Pulmonary artery endothelial cell (primary cell): Measurements from ENCODE around the gene FCGBP. TPM values are rescaled to one million over a fixed set of nuclear protein-coding genes. Genes with fewer than 3 reads are reported as not detected.
"Not testable (repeated sequence)": the region's sequence is repeated elsewhere in the genome, so short reads cannot be mapped to it uniquely, and the experiment has no call there.

Source experiments
- DNase-seq: peaks from one replicate; pipeline ENCODE4 v3.0.0-alpha.2; 2011; ENCODE audit warnings: low read depth, low spot score
- total RNA-seq: library from RNA; depleted of rRNA; stranded (reverse); fragments of >200 nt; gene quantifications from 2 replicates; pipeline ENCODE4 v1.2.3, GENCODE V29; 2014

The FCGBP gene
- total RNA-seq = under 0.01 and 0.04 TPM in 2 replicates

DNA sequence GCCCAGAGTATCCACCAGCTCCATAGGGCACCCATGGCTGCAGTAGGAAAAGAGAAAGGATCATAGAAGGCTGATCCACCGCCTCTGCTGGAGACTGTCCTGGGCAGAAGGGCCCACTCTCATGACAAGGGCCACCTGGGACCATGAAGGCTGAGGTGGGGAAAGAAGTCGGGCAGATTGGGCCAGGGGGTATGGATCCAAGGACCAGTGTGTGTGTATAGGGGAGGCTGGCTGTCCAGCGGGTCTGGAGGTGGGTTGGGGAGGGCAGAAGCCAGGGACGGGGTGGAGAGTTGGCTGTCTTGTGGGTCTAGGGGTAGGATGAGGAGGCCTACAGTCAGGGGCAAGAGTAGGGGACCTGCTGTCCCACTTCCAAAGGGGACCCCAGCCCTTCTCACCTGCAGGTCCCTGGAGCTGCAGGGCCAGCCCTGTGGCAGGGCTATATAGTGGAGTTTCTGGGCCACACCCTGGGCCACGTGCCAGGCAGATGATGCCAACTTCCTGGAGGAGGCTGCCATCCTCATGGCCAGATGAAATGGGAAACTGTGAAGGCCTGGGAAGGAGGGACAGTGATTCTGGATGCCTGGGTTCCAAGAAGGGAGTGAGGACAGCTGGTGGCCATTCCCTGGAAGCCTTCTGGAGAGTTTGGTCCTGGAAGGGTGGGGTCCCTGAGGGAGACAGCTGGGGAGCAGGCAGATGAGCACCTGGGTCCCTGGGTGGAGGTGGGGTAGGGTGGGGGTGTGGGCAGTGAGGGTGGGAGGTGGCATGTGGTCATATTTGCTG is at the start of gene FCGBP:
TSS of gene FCGBP (minus strand) at position 51 of the 780 bp plus-strand sequence.
- DNase-seq = no peak

DNA sequence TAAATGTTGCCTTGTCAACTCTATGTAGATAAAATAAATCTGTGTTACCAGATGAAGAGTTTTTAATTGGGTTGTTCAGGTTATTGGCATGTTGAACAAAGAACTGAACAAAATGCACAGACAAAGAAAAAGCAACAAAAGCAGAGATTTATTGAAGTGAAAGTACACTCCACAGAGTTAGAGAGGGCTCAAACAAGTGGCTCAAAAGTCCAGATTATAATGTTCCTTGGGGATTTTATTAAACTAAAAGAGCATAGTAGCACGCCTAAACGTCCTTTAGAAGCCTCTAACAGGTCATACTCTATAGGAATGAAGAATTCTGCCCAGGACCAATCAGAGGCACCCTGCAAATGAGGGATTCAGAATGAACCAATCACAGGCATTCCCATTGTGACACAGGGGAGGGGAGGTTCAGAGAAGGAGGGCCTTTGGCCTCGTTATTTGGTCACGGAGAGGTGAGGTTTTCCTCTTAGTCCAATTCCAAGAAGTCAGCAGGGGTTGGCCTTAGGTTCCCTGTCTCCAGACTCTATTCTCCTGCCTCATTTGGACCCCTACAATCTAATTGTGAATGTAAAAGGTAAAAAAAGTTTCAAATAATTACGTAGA is 49.4 kb upstream of the FCGBP start:
- no peak for DNase-seq

DNA sequence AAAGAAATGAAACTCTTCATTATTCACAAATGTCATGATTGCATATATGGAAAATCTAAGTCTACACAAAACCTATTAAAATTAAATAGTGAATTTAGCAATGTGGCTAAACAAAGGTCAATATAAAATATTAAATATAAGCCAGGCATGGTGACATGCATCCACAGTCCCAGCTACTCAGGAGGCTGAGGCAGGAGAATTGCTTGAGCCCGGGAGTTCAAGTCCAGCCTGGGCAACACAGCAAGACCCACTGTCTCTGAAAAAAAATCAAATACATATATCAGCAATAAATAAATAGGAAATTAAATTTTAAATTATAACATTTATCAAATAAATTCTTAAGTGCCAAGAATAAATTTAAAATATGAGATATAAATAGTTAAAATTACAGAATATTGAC is 48.4 kb upstream of the FCGBP start:
- no peak for DNase-seq

DNA sequence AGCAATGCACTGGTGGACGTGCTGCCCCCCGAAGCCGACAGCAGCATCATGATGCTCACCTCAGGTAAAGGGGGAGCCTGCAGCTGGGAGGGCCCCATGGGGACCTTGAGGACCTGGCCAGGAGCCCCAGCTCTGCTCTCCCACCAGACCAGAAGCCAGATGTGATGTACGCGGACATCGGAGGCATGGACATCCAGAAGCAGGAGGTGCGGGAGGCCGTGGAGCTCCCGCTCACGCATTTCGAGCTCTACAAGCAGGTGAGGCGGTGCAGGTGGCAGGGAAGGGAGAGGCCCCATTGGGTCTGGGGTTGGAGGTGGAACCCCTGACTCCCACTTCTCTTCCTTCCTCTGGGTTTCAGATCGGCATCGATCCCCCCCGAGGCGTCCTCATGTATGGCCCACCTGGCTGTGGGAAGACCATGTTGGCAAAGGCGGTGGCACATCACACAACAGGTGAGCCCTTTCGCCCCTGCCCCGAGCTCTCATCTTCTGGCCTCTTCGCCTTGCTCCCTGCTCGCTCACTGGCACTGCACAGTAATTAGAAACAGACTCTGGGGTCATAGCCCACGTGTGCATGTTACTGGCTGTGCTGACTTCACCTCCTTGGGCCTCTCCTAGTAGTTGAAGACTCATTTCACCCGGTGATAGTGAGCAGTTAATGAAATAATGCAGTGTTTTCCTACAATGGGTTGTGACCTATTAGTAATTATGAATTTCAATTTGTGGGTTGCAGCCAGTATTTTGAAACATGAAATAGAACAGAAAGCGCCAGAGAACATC is 40.1 kb upstream of the FCGBP start:
- DNase-seq = no peak

DNA sequence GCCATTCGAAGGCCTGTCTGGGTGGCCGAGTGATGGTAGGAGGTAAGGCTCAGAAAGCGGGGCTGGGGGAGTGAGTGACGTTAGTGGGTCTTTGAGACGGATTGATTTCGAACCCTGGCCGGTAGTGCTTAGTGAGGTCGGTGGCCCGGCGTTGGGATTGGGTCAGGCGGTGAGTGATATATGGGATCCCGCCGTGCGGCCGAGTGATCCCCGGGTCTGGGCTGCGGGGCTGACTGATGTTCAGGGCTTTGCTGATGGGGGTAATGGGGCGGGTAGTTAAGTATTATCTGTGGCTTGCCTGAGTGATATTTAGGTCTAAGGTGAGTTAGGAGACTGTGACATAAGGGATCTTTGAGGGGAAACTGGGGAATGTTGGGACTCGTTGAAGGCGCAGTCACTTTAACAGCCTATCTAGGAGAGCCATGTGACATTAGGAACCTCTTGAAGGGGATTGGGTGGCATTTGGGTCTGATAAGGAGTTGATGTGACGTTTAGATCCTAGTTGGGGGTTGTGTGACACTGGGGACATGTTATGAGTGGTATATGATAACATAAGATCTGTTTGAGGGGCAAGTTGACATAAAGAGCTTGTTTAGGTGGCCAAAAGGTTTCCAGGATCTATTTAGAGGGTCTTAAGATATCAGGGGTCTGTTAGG is 37.1 kb upstream of the FCGBP start:
- no peak for DNase-seq

DNA sequence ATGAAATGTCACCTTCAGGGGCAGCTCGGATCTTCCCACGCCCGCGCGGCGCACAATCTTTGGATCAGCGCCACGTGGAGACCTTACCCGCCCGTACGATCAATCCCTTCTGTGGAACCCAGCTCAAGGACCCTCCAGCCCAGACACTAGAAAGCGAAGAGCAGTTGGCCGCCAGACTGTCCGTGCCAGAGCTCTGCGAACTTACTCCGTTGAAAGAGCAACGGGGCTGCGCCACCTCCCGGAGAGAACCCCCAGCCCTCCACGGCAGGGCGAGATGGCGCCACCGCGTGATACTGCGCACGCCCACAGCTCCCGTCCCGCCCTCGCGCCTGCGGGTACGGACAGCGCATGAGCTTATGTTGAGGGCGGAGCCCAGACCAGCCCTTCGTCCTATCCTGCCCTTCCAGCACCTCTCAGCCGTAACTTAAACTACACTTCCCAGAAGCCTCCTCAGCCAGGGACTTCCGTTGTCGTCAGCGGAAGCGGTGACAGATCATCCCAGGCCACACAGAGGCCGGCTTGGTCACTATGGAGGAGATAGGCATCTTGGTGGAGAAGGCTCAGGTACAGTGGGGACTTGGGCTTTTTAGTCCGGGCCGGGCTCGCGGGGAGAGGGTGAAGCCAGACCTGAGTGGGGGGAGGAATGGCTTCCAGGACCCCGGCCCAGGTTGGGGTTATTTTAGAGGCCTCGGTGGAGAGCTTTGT is 36.4 kb upstream of the FCGBP start, which contains the start of gene PSMC4:
TSS of gene PSMC4 (plus strand) at position 491 of the 705 bp plus-strand sequence. CDS start at position 529, 38 bp downstream.
- peak; percentile 97 for DNase-seq

DNA sequence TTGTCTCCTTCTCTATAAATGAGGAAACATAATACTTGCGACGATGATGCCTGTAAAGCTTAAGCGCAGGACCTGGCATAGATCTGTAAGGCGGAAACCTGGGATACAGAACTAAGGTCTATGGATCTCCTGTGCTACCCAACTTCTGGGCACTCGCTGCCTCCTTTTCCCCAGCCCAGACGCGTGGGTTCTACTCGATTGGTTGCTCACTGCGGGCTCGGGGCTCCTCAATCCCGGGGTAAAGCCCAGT is 35.9 kb upstream of the FCGBP start:
- DNase-seq = no peak

DNA sequence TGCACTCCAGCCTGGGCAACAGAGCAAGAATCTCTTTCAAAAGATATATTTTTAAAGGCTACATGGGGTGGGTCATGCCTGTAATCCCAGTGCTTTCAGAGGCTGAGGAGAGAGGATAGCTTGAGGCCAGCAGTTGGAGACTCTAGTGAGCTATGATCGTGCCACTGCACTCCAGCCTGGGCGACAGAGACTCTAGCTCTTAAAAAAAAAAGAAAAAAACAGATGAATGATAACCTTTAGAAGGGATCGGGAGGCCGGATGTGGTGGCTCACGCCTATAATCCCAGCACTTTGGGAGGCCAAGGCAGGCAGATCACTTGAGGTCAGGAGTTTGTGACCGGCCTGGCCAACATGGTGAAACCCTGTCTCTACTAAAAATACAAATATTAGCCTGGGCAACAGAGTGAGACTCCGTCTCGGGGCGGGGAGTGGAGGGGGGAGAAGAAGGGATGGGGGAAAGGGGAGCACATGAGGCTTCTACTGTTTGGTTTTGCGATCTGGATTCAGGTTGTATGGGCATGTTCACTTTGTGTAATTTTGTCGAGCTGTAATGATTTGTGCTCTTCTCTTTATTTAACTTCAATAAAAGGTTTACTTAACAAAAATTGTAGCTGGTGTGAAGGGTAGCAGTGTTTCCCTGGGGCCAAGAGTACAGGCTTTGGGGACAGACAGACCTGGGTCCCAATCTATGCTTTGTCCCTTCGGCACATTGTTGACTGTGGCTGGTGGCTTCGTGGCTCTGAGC is 35.4 kb upstream of the FCGBP start:
- no peak for DNase-seq

DNA sequence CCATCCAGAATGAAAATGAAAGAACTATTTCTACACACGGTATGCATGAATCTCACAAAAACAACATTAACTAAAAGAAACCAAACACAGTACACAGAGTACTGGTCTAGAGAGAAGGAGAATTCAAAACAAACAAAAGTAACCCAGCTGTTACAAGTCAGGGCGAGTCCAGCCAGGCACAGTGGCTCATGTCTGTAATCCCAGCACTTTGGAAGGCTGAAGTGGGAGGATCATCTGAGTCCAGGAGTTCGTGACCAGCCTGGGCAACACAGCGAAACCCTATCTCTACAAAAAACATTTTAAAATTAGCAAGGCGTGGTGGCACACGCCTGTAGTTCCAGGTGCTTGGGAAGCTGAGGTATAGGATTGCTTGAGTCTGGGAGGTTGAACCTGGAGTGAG is 34.8 kb upstream of the FCGBP start:
- no peak for DNase-seq

DNA sequence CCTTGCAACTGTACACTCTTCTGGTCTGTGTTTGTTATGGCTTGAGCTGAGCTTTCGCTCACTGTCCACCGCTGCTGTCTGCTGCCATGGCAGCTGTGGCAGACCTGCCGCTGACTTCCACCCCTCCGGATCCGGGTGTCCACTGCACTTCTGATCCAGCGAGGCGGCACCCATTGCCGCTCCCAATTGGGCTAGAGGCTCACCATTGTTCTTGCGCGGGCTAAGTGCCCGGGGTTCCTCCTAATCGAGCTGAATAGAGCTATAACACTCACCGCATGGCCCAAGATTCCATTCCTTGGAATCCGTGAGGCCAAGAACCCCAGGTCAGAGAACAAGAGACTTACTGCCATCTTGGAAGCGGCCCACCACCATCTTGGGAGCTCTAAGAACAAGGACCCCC is 34.4 kb upstream of the FCGBP start:
- DNase-seq = no peak

DNA sequence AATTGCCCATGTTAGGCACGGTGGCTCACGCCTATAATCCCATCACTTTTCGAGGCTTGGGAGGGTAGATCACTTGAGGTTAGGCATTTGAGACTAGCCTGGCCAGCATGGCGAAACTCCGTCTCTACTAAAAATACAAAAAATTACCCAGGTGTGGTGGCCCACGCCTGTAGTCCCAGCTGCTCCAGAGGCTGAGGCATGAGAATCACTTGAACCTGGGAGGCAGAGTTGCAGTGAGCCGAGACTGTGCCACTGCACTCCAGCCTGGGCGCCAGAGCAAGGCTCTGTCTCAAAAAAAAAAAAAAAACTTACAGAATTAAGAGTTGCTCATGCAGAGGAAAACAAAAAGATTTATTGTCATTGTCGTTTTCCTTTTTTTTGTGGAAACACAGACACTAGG is 33.1 kb upstream of the FCGBP start:
- DNase-seq = no peak

DNA sequence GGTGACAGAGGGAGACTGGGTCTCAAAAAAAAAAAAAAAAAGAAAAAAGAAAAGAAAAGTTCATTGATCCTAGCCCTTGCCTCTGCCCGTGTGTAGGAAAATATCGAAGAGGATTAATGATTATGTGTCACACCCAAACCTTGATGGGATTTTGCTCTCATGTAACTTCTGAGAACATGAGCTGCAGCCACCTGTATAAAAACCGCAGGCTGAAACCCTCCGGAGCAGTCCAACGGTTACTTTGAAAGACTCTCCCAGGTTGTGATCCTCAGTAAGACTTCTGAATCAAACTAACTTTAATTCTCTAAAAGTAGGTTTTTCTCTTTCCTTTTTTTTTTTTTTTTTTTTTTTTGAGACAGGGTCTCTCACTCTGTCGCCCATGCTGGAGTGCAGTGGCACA is 32.2 kb upstream of the FCGBP start:
- DNase-seq = no peak

DNA sequence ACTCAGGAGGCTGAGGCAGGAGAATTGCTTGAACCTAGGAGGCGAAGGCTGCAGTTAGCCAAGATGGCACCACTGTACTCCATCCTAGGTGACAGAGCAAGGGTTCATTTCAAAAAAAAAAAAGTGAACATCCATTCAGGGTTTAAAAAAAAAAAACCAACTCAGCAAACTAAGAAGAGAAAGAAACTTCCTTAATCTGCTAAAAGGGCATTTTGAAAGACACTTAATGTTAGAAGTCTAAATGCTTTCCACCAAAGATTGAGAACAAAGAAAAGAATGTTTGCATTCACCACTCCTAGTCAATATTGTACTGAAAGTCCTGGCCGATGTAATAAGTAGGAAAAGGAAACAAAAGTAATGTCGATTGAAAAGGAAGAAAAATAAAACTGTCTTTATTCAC is 29.5 kb upstream of the FCGBP start:
- DNase-seq = no peak

DNA sequence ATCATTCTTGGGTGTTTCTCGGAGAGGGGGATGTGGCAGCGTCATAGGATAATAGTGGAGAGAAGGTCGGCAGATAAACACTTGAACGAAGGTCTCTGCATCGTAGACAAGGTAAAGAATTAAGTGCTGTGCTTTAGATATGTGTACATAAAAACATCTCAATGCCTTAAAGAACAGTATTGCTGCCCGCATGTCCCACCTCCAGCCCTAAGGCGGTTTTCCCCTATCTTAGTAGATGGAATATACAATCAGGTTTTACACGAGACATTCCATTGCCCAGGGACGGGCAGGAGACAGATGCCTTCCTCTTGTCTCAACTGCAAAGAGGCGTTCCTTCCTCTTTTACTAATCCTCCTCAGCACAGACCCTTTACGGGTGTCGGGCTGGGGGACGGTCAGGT is 25.0 kb upstream of the FCGBP start:
- not testable (repeated sequence) for DNase-seq

DNA sequence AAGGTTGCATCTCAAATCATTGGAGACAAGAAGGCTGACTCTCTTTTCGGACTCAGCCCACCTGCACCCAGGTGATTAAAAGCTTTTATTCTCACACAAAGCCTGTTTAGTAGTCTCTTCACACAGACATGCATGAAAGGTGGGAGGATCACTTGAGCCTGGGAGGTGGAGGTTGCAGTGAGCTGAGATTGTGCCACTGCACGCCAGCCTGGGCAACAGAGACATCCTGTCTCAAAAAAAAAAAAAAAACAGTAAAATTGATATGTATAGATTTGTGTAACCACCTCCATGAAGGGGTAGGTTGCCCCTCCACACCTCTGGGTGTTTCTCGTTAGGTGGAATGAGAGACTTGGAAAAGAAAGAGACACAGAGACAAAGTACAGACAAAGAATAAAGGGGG is 24.5 kb upstream of the FCGBP start:
- DNase-seq = not testable (repeated sequence)

DNA sequence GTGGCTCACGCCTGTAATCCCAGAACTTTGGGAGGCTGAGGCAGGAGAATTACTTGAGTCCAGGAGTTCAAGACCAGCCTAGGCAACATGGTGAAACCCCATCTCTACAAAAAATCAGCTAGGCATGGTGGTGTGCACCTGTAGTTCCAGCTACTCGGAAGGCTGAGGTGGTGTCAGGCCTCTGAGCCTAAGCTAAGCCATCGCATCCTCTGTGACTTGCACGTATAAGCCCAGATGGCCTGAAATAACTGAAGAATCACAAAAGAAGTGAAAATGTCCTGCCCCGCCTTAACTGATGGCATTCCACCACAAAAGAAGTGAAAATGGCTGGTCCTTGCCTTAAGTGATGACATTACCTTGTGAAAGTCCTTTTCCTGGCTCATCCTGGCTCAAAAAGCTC is 23.5 kb upstream of the FCGBP start:
- not testable (repeated sequence) for DNase-seq

DNA sequence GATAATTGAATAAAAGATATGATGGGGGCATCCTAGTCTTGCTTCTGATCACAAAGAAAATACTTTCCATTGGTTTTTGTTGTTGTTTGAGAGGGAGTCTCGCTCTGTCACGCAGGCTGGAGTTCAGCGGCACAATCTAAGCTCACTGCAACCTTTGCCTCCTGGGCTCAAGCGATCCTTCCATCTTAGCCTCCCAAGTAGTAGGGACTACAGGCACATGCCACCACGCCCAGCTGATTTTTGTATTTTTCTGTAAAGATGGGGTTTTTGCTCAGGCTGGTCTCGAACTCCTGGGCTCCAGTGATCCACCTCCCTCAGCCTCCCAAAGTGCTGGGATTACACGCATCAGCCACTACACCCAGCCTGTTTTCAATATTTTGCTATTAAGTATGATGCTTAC is 19.5 kb upstream of the FCGBP start:
- DNase-seq = no peak

DNA sequence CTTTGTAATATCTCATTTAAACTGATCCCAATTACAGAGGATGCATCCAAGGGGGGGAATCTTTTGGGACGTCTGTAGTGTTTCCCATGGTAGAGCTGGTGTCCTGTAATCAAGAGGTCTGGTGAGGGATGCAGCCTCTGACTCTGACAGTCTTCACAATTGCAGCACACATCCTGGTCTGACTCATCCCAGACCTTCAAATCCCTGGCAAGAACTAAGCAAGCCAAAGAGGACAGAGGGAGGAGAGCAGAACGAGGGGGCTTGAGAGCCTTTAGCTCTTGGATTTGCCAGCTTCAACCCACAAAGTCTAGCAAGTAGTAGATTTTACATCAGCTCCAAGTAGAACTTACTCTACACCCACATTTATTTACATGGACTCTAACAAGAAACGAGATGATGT is 17.3 kb upstream of the FCGBP start:
- no peak for DNase-seq

DNA sequence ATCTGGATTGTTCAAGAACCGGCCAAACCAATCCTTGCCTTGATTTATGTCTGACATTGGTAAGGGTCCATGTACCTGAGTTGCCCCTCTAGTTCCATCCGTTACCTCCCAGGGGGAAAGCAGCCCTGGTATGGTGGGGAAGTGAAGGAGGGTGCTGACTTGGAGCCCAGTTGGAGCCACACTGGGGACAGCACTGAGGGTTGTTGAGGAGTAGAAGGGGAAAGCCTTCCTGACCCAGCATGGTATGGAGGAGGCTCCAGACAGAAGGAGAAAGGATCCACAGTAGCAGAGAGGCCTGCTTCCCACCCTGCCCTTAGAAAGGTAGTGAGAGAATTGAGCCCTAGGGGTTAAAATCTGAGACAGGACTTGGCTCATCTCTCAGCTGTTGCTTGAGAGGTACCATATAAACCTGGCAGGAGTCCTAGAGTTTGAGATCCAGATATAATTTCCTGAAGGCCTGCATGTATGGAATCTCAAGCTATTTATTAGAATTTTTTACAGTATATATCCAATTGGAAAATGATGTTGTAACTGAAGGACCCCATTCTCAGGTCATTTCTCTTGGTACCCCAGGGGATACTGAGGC is 16.7 kb upstream of the FCGBP start:
- no peak for DNase-seq

DNA sequence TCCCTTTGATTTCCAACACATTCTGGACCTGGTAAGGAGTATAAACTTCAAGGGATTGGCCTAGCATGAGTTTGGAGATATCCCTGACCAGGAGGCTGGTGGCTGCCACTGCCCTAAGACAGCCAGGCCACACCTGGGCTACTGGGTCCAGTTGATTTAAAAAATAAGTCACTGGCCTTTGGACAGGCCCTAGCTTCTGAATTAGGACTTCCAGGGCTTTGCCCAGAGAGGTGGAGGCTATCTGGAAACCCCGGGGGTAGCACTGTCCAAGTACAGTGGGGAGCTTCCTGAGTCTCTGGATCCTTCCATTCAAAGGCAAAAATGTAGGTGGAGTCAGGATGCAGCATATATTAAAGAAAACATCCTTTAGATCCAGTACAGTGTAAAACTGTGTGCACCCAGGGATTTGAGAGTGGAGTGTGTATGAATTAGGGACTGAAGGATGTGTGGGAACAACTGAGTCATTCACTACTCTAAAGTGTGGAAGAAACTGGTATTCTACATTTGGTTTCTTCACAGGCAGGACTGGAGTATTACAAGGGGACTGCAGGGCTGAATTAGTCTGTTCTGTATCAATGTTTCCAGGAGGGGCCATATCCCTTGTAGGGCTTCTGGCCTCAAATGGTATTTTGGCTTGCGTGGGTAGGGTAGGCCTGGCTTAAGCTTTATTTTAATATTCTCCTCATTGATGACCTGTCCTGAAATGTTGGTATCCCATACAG is 14.8 kb upstream of the FCGBP start:
- DNase-seq = no peak
